ENCODE results near the gene LGR4. TPM values are rescaled to one million over a fixed set of nuclear protein-coding genes. Genes with fewer than 3 reads are reported as not detected.
A peak's percentile ranks its signal among the peaks of the same experiment; 100 is the strongest.

LGR4 gene
- total and polyA plus RNA-seq, 2 of the 13 experiments (the other 11 are each of a cell fraction or from before 2014, with no cell fraction given): 42.1 to 68.7 TPM

- no peak for TF ChIP-seq ISX (CRISPR knock-in tag; conservative IDR thresholded peaks at IDR 0.05)
- TF ChIP-seq EP300 (IDR thresholded peaks at IDR 0.05; ENCODE audit: low read depth in 2 of 2, low read length in 2 of 2): peak in 1 of 2 experiments; percentile 94; a peak in 2 of 4 replicates
- peak; percentile 48; the same call in 1 of the 2 replicates for TF ChIP-seq EP300 (CRISPR knock-in tag; IDR thresholded peaks at IDR 0.05; ENCODE audit: borderline replicate concordance)
- no peak for TF ChIP-seq KLF15 (CRISPR knock-in tag; IDR thresholded peaks at IDR 0.05; ENCODE audit: borderline replicate concordance)
- no peak for TF ChIP-seq HOXA3 (CRISPR knock-in tag; IDR thresholded peaks at IDR 0.05)
- no peak for TF ChIP-seq NPAS2 (CRISPR knock-in tag; IDR thresholded peaks at IDR 0.05; ENCODE audit: borderline replicate concordance)
- TF ChIP-seq ARID3A (IDR thresholded peaks at IDR 0.05; ENCODE audit: low read depth, low read length): peak; percentile 95
- peak; percentile 65 for TF ChIP-seq SMAD3 (CRISPR knock-in tag; IDR thresholded peaks at IDR 0.05)
- TF ChIP-seq GATA4 (IDR thresholded peaks at IDR 0.05; ENCODE audit: borderline replicate concordance, low read depth): peak; percentile 91; the same call in 1 of the 2 replicates
- peak in 1 of 2 experiments; percentile 73; a peak in 2 of 4 replicates for TF ChIP-seq ATF4 (CRISPR knock-in tag; IDR thresholded peaks at IDR 0.05)
- no peak for TF ChIP-seq ZNF770 (CRISPR knock-in tag; IDR thresholded peaks at IDR 0.05)
- no peak for TF ChIP-seq AHR (CRISPR knock-in tag; IDR thresholded peaks at IDR 0.05)
- peak; percentile 76; the same call in 1 of the 2 replicates for TF ChIP-seq HMG20A (CRISPR knock-in tag; IDR thresholded peaks at IDR 0.05; ENCODE audit: borderline replicate concordance)
- TF ChIP-seq, protein P1, sequence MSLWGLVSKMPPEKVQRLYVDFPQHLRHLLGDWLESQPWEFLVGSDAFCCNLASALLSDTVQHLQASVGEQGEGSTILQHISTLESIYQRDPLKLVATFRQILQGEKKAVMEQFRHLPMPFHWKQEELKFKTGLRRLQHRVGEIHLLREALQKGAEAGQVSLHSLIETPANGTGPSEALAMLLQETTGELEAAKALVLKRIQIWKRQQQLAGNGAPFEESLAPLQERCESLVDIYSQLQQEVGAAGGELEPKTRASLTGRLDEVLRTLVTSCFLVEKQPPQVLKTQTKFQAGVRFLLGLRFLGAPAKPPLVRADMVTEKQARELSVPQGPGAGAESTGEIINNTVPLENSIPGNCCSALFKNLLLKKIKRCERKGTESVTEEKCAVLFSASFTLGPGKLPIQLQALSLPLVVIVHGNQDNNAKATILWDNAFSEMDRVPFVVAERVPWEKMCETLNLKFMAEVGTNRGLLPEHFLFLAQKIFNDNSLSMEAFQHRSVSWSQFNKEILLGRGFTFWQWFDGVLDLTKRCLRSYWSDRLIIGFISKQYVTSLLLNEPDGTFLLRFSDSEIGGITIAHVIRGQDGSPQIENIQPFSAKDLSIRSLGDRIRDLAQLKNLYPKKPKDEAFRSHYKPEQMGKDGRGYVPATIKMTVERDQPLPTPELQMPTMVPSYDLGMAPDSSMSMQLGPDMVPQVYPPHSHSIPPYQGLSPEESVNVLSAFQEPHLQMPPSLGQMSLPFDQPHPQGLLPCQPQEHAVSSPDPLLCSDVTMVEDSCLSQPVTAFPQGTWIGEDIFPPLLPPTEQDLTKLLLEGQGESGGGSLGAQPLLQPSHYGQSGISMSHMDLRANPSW (CRISPR knock-in tag; IDR thresholded peaks at IDR 0.05; ENCODE audit: borderline replicate concordance): no peak
- TF ChIP-seq ZNF430 (CRISPR knock-in tag; IDR thresholded peaks at IDR 0.05): no peak
- peak; percentile 57; the same call in 1 of the 2 replicates for TF ChIP-seq TCF7 (IDR thresholded peaks at IDR 0.05; ENCODE audit: low read depth)
- TF ChIP-seq CREM (IDR thresholded peaks at IDR 0.05): peak; percentile 75
- no peak for TF ChIP-seq CREM (CRISPR knock-in tag; IDR thresholded peaks at IDR 0.05)
- TF ChIP-seq ZBTB44 (CRISPR knock-in tag; IDR thresholded peaks at IDR 0.05): no peak
- TF ChIP-seq HDAC1 (CRISPR knock-in tag; IDR thresholded peaks at IDR 0.05): peak; percentile 53; the same call in 1 of the 2 replicates
- TF ChIP-seq FOXJ3 (CRISPR knock-in tag; IDR thresholded peaks at IDR 0.05; ENCODE audit: borderline replicate concordance): peak; percentile 71; the same call in 1 of the 2 replicates
Observed at GRCh38 chr11:27373856-27374602, 98.6 kb downstream of the LGR4 start (continued).

All from HepG2 (cell line).